HEK293 (cell line): ENCODE measurements around the gene SLC25A19.

Source experiments
- CTCF ChIA-PET: fragments of 350-600 bp; formaldehyde crosslinking; extraction: SDS; loops from one replicate; lab custom pipeline; 2021; ENCODE audit warnings: antibody characterized with exemption; lab: Yijun Ruan, JAX
- POLR2A ChIA-PET: fragments of 300-600 bp; formaldehyde crosslinking; extraction: SDS; loops from one replicate; lab custom pipeline; 2020; ENCODE audit warnings: antibody characterized with exemption, inconsistent platforms; lab: Yijun Ruan, JAX
- H3K27ac ChIP-seq: fragments of 200-500 bp; sonication (Bioruptor generic); 2 replicates; pipeline ENCODE4 v1.5.1; 2014; ENCODE audit warnings: low read depth, low read length, control low read depth, inconsistent platforms; ENCODE audit errors: extremely low read depth
- H3K36me3 ChIP-seq, 2 experiments: fragments of 200-500 bp in 1 of 2; sonication (Bioruptor generic) in 1 of 2; 1 replicate in 1 of 2; 2 replicates in 1 of 2; pipeline ENCODE4 v1.5.1; 2014 to 2017; ENCODE audit warnings: inconsistent platforms in 2 of 2, low read length in 2 of 2; ENCODE audit not compliant: control insufficient read depth in 2 of 2, insufficient read depth in 1 of 2
- H3K4me1 ChIP-seq: fragments of 200-500 bp; sonication (Bioruptor generic); 2 replicates; pipeline ENCODE4 v1.5.1; 2014; ENCODE audit warnings: mild to moderate bottlenecking, low read length, inconsistent platforms; ENCODE audit not compliant: control insufficient read depth, insufficient read depth
- H3K4me3 ChIP-seq: 2 replicates; pipeline ENCODE4 v1.5.1; 2011; ENCODE audit warnings: low read depth, mild to moderate bottlenecking, control low read depth, low read length, moderate library complexity
- H3K9me3 ChIP-seq: fragments of 200-500 bp; sonication (Bioruptor generic); 2 replicates; pipeline ENCODE4 v1.5.1; 2014; ENCODE audit warnings: low read depth, low read length, inconsistent platforms; ENCODE audit not compliant: control insufficient read depth, insufficient read depth
- GLIS2 ChIP-seq: fragments of 450-650 bp; formaldehyde crosslinking; IDR thresholded peaks from 2 replicates; pipeline ENCODE4 v1.5.1; 2016; ENCODE audit warnings: missing biosample characterization, missing genetic modification characterization
- SCRT2 ChIP-seq: fragments of 450-650 bp; formaldehyde crosslinking; IDR thresholded peaks from 2 replicates; pipeline ENCODE4 v1.5.1; 2016; ENCODE audit warnings: missing biosample characterization, missing genetic modification characterization
- TRIM28 ChIP-seq: IDR thresholded peaks from 2 replicates; pipeline ENCODE4 v1.6.1; 2011; ENCODE audit warnings: low read length, control low read depth, borderline replicate concordance
- YY2 ChIP-seq: fragments of 450-650 bp; formaldehyde crosslinking; IDR thresholded peaks from 2 replicates; pipeline ENCODE4 v1.5.1; 2016; ENCODE audit warnings: missing biosample characterization, missing genetic modification characterization
- ZBTB21 ChIP-seq: fragments of 450-650 bp; formaldehyde crosslinking; IDR thresholded peaks from 2 replicates; pipeline ENCODE4 v1.5.1; 2017; ENCODE audit warnings: missing biosample characterization, missing genetic modification characterization
- ZBTB8A ChIP-seq: fragments of 450-650 bp; formaldehyde crosslinking; IDR thresholded peaks from 2 replicates; pipeline ENCODE4 v1.5.1; 2016; ENCODE audit warnings: missing biosample characterization, missing genetic modification characterization
- ZFHX2 ChIP-seq: fragments of 450-650 bp; formaldehyde crosslinking; conservative IDR thresholded peaks from 2 replicates; pipeline ENCODE4 v1.5.1; 2016; ENCODE audit warnings: missing biosample characterization, missing genetic modification characterization
- ZNF121 ChIP-seq: fragments of 450-650 bp; formaldehyde crosslinking; IDR thresholded peaks from 2 replicates; pipeline ENCODE4 v1.5.1; 2016; ENCODE audit warnings: missing biosample characterization, missing genetic modification characterization
- ZNF157 ChIP-seq: fragments of 450-650 bp; formaldehyde crosslinking; IDR thresholded peaks from 2 replicates; pipeline ENCODE4 v1.5.1; 2016; ENCODE audit warnings: missing biosample characterization, missing genetic modification characterization
- ZNF184 ChIP-seq: fragments of 450-650 bp; IDR thresholded peaks from 2 replicates; pipeline ENCODE4 v1.5.1; 2018; ENCODE audit warnings: missing biosample characterization, mild to moderate bottlenecking, missing genetic modification characterization
- ZNF214 ChIP-seq: fragments of 450-650 bp; formaldehyde crosslinking; IDR thresholded peaks from 2 replicates; pipeline ENCODE4 v1.5.1; 2017; ENCODE audit warnings: missing biosample characterization, mild to moderate bottlenecking, missing genetic modification characterization, borderline replicate concordance
- ZNF266 ChIP-seq: fragments of 450-650 bp; formaldehyde crosslinking; IDR thresholded peaks from 2 replicates; pipeline ENCODE4 v1.5.1; 2016; ENCODE audit warnings: missing biosample characterization, missing genetic modification characterization, low read depth
- ZNF426 ChIP-seq: fragments of 450-650 bp; formaldehyde crosslinking; IDR thresholded peaks from 2 replicates; pipeline ENCODE4 v1.5.1; 2017; ENCODE audit warnings: missing biosample characterization, missing genetic modification characterization, mild to moderate bottlenecking, inconsistent platforms, moderate library complexity
- ZNF549 ChIP-seq: fragments of 450-650 bp; IDR thresholded peaks from 2 replicates; pipeline ENCODE4 v1.5.1; 2018; ENCODE audit warnings: missing biosample characterization, missing genetic modification characterization, mild to moderate bottlenecking, inconsistent platforms, moderate library complexity
- ZNF658 ChIP-seq: fragments of 450-650 bp; formaldehyde crosslinking; IDR thresholded peaks from 2 replicates; pipeline ENCODE4; 2016; ENCODE audit warnings: missing biosample characterization, missing genetic modification characterization
- ZNF660 ChIP-seq: fragments of 450-650 bp; IDR thresholded peaks from 2 replicates; pipeline ENCODE4 v1.5.1; 2018; ENCODE audit warnings: missing biosample characterization, mild to moderate bottlenecking, missing genetic modification characterization
- ZNF776 ChIP-seq: fragments of 450-650 bp; formaldehyde crosslinking; IDR thresholded peaks from 2 replicates; pipeline ENCODE4 v1.5.0; 2017; ENCODE audit warnings: missing biosample characterization, missing genetic modification characterization, borderline replicate concordance
- ZNF843 ChIP-seq: fragments of 450-650 bp; formaldehyde crosslinking; IDR thresholded peaks from 2 replicates; pipeline ENCODE4 v1.5.1; 2016; ENCODE audit warnings: missing biosample characterization, missing genetic modification characterization
- TF ChIP-seq, protein P1 (sequence below): fragments of 450-650 bp; formaldehyde crosslinking; IDR thresholded peaks from 2 replicates; pipeline ENCODE4 v1.5.1; 2016; ENCODE audit warnings: missing biosample characterization, missing genetic modification characterization, borderline replicate concordance
- TF ChIP-seq, protein P2 (sequence below): fragments of 450-650 bp; formaldehyde crosslinking; IDR thresholded peaks from 2 replicates; pipeline ENCODE4 v1.5.1; 2017; ENCODE audit warnings: missing biosample characterization, missing genetic modification characterization
- TF ChIP-seq, protein P3 (sequence below): fragments of 450-650 bp; formaldehyde crosslinking; conservative IDR thresholded peaks from 2 replicates; pipeline ENCODE4 v1.5.1; 2016; ENCODE audit warnings: low read depth, missing biosample characterization, missing genetic modification characterization

The SLC25A19 gene

DNA sequence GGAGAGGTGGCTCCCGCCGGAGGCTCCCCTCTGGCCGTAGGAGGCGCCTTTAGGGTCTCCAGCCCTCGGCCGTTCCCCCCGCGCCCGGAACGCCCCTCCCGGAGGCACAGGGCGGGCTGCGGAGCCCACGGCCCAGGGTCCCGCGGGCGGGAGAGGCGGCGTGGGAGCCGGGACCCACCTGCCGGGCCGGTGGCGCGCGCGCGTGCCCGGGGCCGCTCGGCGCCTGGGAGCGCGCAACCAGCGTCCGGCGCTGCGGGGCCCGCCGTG is 18.3 kb downstream of the SLC25A19 start, which contains the start of gene MIF4GD:
TSS of gene MIF4GD (minus strand) at position 266 of the 267 bp plus-strand sequence. CDS start 1,036 bp downstream, outside the sequence.
- TF ChIP-seq ZNF121: no peak
- no peak for TF ChIP-seq ZNF776 (tag by site-specific recombination)
- TF ChIP-seq ZFHX2 (tag by site-specific recombination): 0 out of 2 replicates have a peak, but pooled peaks have one; percentile 28
- no peak for TF ChIP-seq ZNF157 (tag by site-specific recombination)
- TF ChIP-seq ZBTB21: no peak
- TF ChIP-seq YY2: no peak
- TF ChIP-seq ZNF658 (tag by site-specific recombination): no peak
- TF ChIP-seq ZBTB8A (tag by site-specific recombination): peak; percentile 20; the same call in 1 of the 2 replicates
- TF ChIP-seq, protein P1, sequence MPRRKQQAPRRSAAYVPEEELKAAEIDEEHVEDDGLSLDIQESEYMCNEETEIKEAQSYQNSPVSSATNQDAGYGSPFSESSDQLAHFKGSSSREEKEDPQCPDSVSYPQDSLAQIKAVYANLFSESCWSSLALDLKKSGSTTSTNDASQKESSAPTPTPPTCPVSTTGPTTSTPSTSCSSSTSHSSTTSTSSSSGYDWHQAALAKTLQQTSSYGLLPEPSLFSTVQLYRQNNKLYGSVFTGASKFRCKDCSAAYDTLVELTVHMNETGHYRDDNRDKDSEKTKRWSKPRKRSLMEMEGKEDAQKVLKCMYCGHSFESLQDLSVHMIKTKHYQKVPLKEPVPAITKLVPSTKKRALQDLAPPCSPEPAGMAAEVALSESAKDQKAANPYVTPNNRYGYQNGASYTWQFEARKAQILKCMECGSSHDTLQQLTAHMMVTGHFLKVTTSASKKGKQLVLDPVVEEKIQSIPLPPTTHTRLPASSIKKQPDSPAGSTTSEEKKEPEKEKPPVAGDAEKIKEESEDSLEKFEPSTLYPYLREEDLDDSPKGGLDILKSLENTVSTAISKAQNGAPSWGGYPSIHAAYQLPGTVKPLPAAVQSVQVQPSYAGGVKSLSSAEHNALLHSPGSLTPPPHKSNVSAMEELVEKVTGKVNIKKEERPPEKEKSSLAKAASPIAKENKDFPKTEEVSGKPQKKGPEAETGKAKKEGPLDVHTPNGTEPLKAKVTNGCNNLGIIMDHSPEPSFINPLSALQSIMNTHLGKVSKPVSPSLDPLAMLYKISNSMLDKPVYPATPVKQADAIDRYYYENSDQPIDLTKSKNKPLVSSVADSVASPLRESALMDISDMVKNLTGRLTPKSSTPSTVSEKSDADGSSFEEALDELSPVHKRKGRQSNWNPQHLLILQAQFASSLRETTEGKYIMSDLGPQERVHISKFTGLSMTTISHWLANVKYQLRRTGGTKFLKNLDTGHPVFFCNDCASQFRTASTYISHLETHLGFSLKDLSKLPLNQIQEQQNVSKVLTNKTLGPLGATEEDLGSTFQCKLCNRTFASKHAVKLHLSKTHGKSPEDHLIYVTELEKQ: no peak
- TF ChIP-seq ZNF184 (tag by site-specific recombination): no peak
- no peak for TF ChIP-seq ZNF549 (tag by site-specific recombination)
- TF ChIP-seq ZNF266 (tag by site-specific recombination): no peak
- peak; percentile 54 for TF ChIP-seq GLIS2 (tag by site-specific recombination)
- H3K4me1 ChIP-seq: peaks cover 9% of the 10 kb centered on the region; the same call in 1 of the 2 replicates
- peaks cover 8 to 49% of the 10 kb centered on the region in 2 experiments for H3K36me3 ChIP-seq
- H3K4me3 ChIP-seq: peak within 1 kb of the TSS; percentile 78
- ChIA-PET POLR2A (interaction anchor here (0.6 to 6.6 kb wide), 23 partner anchors 9 to 398 kb away, joined by 3 to 111 read pairs (median 5); partner anchors contain the start of genes FDXR, GGA3, GRB2 and MRPS7), CTCF (interaction anchor here (0.6 to 5.1 kb wide), 55 partner anchors 8 to 479 kb away, joined by 3 to 61 read pairs (median 4); partner anchors contain the start of genes GGA3, MRPS7, NT5C and NUP85)
- no peaks in the 10 kb centered on the region for H3K9me3 ChIP-seq
- peak within 1 kb of the TSS; percentile 94 for H3K27ac ChIP-seq

DNA sequence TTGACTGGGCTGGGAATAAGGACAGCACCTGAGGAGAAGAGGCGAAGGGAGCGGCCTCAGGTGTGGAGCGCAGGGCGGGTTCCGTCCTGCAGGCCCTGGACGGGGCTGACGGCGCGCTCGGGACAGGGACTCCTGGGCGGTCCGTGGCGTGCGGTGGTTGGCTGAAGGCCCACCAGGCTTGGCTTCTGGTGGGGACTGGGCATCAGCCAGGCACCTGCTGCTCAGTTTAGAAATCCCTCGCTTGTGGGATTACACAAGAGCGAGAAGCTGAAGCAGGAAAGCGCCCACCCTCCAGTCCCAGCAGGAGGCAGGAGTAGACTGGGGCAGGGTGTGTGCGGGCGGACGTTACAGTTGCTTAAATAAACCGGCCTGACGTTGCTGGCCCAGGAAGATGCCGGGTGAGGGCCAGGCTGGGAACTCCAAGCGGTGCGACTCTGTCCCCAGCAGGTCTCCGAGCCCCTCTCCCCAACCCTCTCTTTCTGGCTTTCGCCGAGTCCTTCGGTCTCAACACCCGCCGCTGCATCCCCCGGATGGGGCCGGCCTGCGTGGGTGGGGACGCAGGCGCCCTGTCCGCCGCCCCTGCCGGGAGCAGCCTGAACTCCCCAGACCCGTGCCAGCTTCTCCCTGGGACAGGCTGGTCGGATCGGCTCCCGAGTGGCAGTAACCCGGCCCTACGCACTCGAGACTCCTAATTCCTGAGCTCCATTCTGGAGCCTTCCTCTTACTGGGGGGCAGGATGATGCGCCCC is 18.8 kb downstream of the SLC25A19 start:
- peaks cover 6 to 51% of the 10 kb centered on the region in 2 experiments for H3K36me3 ChIP-seq
- CTCF ChIA-PET: interaction anchor here (0.6 to 5.1 kb wide), 63 partner anchors 9 to 480 kb away, joined by 3 to 61 read pairs (median 4); partner anchors contain the start of genes GGA3, MRPS7, NT5C and NUP85
- POLR2A ChIA-PET: interaction anchor here (0.6 to 6.6 kb wide), 28 partner anchors 8 to 398 kb away, joined by 3 to 111 read pairs (median 5); partner anchors contain the start of genes FDXR, GGA3, GRB2 and LLGL2
- TF ChIP-seq ZNF843 (tag by site-specific recombination): peak; percentile 41; the same call in 1 of the 2 replicates
- TF ChIP-seq ZNF214 (tag by site-specific recombination): no peak
- peak; percentile 95 for TF ChIP-seq SCRT2
- TF ChIP-seq ZNF426 (tag by site-specific recombination): no peak
- TF ChIP-seq, protein P2, sequence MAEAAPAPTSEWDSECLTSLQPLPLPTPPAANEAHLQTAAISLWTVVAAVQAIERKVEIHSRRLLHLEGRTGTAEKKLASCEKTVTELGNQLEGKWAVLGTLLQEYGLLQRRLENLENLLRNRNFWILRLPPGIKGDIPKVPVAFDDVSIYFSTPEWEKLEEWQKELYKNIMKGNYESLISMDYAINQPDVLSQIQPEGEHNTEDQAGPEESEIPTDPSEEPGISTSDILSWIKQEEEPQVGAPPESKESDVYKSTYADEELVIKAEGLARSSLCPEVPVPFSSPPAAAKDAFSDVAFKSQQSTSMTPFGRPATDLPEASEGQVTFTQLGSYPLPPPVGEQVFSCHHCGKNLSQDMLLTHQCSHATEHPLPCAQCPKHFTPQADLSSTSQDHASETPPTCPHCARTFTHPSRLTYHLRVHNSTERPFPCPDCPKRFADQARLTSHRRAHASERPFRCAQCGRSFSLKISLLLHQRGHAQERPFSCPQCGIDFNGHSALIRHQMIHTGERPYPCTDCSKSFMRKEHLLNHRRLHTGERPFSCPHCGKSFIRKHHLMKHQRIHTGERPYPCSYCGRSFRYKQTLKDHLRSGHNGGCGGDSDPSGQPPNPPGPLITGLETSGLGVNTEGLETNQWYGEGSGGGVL (tag by site-specific recombination): no peak
- TF ChIP-seq TRIM28: no peak
- TF ChIP-seq, protein P1: no peak
- TF ChIP-seq ZNF660: no peak; the same call in 1 of the 2 replicates
- TF ChIP-seq, protein P3, sequence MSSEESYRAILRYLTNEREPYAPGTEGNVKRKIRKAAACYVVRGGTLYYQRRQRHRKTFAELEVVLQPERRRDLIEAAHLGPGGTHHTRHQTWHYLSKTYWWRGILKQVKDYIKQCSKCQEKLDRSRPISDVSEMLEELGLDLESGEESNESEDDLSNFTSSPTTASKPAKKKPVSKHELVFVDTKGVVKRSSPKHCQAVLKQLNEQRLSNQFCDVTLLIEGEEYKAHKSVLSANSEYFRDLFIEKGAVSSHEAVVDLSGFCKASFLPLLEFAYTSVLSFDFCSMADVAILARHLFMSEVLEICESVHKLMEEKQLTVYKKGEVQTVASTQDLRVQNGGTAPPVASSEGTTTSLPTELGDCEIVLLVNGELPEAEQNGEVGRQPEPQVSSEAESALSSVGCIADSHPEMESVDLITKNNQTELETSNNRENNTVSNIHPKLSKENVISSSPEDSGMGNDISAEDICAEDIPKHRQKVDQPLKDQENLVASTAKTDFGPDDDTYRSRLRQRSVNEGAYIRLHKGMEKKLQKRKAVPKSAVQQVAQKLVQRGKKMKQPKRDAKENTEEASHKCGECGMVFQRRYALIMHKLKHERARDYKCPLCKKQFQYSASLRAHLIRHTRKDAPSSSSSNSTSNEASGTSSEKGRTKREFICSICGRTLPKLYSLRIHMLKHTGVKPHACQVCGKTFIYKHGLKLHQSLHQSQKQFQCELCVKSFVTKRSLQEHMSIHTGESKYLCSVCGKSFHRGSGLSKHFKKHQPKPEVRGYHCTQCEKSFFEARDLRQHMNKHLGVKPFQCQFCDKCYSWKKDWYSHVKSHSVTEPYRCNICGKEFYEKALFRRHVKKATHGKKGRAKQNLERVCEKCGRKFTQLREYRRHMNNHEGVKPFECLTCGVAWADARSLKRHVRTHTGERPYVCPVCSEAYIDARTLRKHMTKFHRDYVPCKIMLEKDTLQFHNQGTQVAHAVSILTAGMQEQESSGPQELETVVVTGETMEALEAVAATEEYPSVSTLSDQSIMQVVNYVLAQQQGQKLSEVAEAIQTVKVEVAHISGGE (tag by site-specific recombination): peak; percentile 56
- no peak for TF ChIP-seq ZNF658 (tag by site-specific recombination)

More for the DNA sequence above, 18.8 kb downstream of the SLC25A19 start:
- H3K27ac ChIP-seq: peak overlapping the region; percentile 94
- H3K9me3 ChIP-seq: no peaks in the 10 kb centered on the region
- H3K4me1 ChIP-seq: peaks cover 9% of the 10 kb centered on the region; the same call in 1 of the 2 replicates
- peak overlapping the region; percentile 65 for H3K4me3 ChIP-seq
